K562 (cell line): ENCODE results near the gene KLF5.

Source experiments
- ARID2 ChIP-seq: fragments of 450-650 bp; IDR thresholded peaks from 2 replicates; pipeline ENCODE4 v1.6.1; 2017; ENCODE audit warnings: antibody characterized with exemption, mild to moderate bottlenecking
- BCOR ChIP-seq: fragments of 450-650 bp; IDR thresholded peaks from 2 replicates; pipeline ENCODE4 v1.6.1; 2016
- BRF1 ChIP-seq: IDR thresholded peaks from 3 replicates; pipeline ENCODE4 v1.6.1; 2011; ENCODE audit warnings: borderline replicate concordance, mild to moderate bottlenecking; ENCODE audit not compliant: insufficient read length; ENCODE audit errors: extremely low read depth
- CHD2 ChIP-seq: IDR thresholded peaks from 2 replicates; pipeline ENCODE4 v1.6.1; 2011; ENCODE audit warnings: low read depth, low read length
- ELF4 ChIP-seq: fragments of 450-650 bp; formaldehyde crosslinking; IDR thresholded peaks from 2 replicates; pipeline ENCODE4 v1.4.0; 2022; ENCODE audit warnings: missing genetic modification characterization
- FOXJ3 ChIP-seq: sonication (generic); formaldehyde crosslinking; IDR thresholded peaks from 2 replicates; pipeline ENCODE4 v1.4.0; 2020; ENCODE audit warnings: mild to moderate bottlenecking, missing genetic modification reagents
- GMEB1 ChIP-seq: fragments of 250-450 bp; sonication (Bioruptor Pico); IDR thresholded peaks from 2 replicates; pipeline ENCODE4 v1.4.0; 2020; ENCODE audit warnings: mild to moderate bottlenecking
- HDGF ChIP-seq: fragments of 450-650 bp; IDR thresholded peaks from 2 replicates; pipeline ENCODE4 v1.6.1; 2016
- HMG20B ChIP-seq: fragments of 250-450 bp; sonication (Bioruptor Pico); IDR thresholded peaks from 2 replicates; pipeline ENCODE4 v1.5.0; 2021; ENCODE audit warnings: mild to moderate bottlenecking
- JUN ChIP-seq, 2 experiments: sonication (generic) in 1 of 2; formaldehyde crosslinking in 1 of 2; IDR thresholded peaks; 2 replicates each; pipeline versions ENCODE4 v1.6.1 to v1.8.0; 2012 to 2022; ENCODE audit warnings: borderline replicate concordance in 2 of 2, mild to moderate bottlenecking in 2 of 2, improper control_type of control experiment in 1 of 2, low read depth in 1 of 2, low read length in 1 of 2, missing genetic modification reagents in 1 of 2
- TRIM24 ChIP-seq, 2 experiments: fragments of 450-650 bp; IDR thresholded peaks; 2 replicates each; pipeline ENCODE4 v1.6.1; 2016
- ZNF347 ChIP-seq: fragments of 450-650 bp; formaldehyde crosslinking; IDR thresholded peaks from 2 replicates; pipeline ENCODE4 v1.4.0; 2020; ENCODE audit warnings: low read depth, mild to moderate bottlenecking, moderate library complexity

- TF ChIP-seq BRF1: no peak
- no peak for TF ChIP-seq CHD2
- no peak for TF ChIP-seq ELF4 (CRISPR knock-in tag)
- no peak for TF ChIP-seq HDGF
- no peak for TF ChIP-seq HMG20B (CRISPR knock-in tag)
- TF ChIP-seq GMEB1: no peak
- TF ChIP-seq BCOR: no peak
- TF ChIP-seq ZNF347: no peak
- TF ChIP-seq ARID2: no peak
- no peak for TF ChIP-seq TRIM24 (IDR thresholded peaks at IDR 0.05)
- TF ChIP-seq FOXJ3 (CRISPR knock-in tag): no peak
- no peak for TF ChIP-seq JUN (IDR thresholded peaks at IDR 0.05; ENCODE audit: borderline replicate concordance, low read depth, low read length)
- TF ChIP-seq JUN (CRISPR knock-in tag; IDR thresholded peaks at IDR 0.05; ENCODE audit: borderline replicate concordance): no peak
These were observed 1.7 kb downstream of the KLF5 start for GRCh38 chr13:73060251-73061160.
